Stimulated activated CD4-positive, alpha-beta T cell treated with anti-CD3 and anti-CD28 coated beads, TNF-alpha, amount 100 ng/mL, for 1 hour (primary cell): Measurements from ENCODE around the gene SLC38A8.

Experiments used
- DNase-seq, 3 donors: peaks; one replicate each; pipeline ENCODE4 v3.0.0-alpha.2; 2020; ENCODE audit warnings: low read depth in 3 of 3, low spot score in 1 of 3

Gene SLC38A8

GRCh38 chr16:84049403-84050060 is 6.9 kb upstream of the SLC38A8 start:
- no peak for DNase-seq

GRCh38 chr16:84048871-84049270 is 6.3 kb upstream of the SLC38A8 start:
- no peak for DNase-seq

GRCh38 chr16:84048270-84048669 is 5.7 kb upstream of the SLC38A8 start:
- DNase-seq = no peak

GRCh38 chr16:84047626-84048025 is 5.0 kb upstream of the SLC38A8 start:
- DNase-seq = no peak

- DNase-seq = no peak
Observed at GRCh38 chr16:84047206-84047605, 4.6 kb upstream of the SLC38A8 start.

GRCh38 chr16:84045818-84046470 is 3.3 kb upstream of the SLC38A8 start:
- no peak for DNase-seq

GRCh38 chr16:84045001-84045817 is 2.6 kb upstream of the SLC38A8 start:
- no peak for DNase-seq

GRCh38 chr16:84044118-84044488 is 1.5 kb upstream of the SLC38A8 start:
- DNase-seq = no peak

GRCh38 chr16:84043486-84044117 is 1.0 kb upstream of the SLC38A8 start:
- no peak for DNase-seq

- DNase-seq = no peak
Observed at GRCh38 chr16:84042879-84043485, 387 bp upstream of the SLC38A8 start.

- DNase-seq = no peak
Observed at GRCh38 chr16:84041881-84042280, 714 bp downstream of the SLC38A8 start.

GRCh38 chr16:84040823-84041820 is 1.5 kb downstream of the SLC38A8 start:
- no peak for DNase-seq

- no peak for DNase-seq
Observed at GRCh38 chr16:84040226-84040822, 2.3 kb downstream of the SLC38A8 start.

GRCh38 chr16:84039696-84040095 is 2.9 kb downstream of the SLC38A8 start:
- no peak for DNase-seq

GRCh38 chr16:84038469-84038868 is 4.1 kb downstream of the SLC38A8 start:
- no peak for DNase-seq

GRCh38 chr16:84036982-84037425 is 5.6 kb downstream of the SLC38A8 start:
- DNase-seq = no peak

GRCh38 chr16:84036131-84036530 is 6.5 kb downstream of the SLC38A8 start:
- DNase-seq = no peak

- no peak for DNase-seq
Observed at GRCh38 chr16:84034516-84034915, 8.1 kb downstream of the SLC38A8 start.
